HT-29 (cell line): Measurements from ENCODE around the gene BCAS3. TPM values are rescaled to one million over a fixed set of nuclear protein-coding genes. Genes with fewer than 3 reads are reported as not detected.
"Not testable (repeated sequence)": the region's sequence is repeated elsewhere in the genome, so short reads cannot be mapped to it uniquely, and the experiment has no call there.

ENCODE experiments used
- DNase-seq: peaks from one replicate; pipeline ENCODE4 v3.0.0-alpha.2; 2015; ENCODE audit warnings: low spot score
- total RNA-seq: library from RNA; depleted of rRNA; stranded (reverse); fragments of >200 nt; shearing (Covaris generic); gene quantifications from 2 replicates; pipeline ENCODE4 v1.2.3, GENCODE V29; 2014

BCAS3 gene
- total RNA-seq, 1 experiment from 2014 or later: 10.2 TPM

GRCh38 chr17:60934723-60935122 is 257.1 kb downstream of the BCAS3 start:
- DNase-seq: no peak

GRCh38 chr17:60935991-60936390 is 258.3 kb downstream of the BCAS3 start:
- not testable (repeated sequence) for DNase-seq

GRCh38 chr17:60939318-60939717 is 261.7 kb downstream of the BCAS3 start:
- no peak for DNase-seq

GRCh38 chr17:60941028-60941427 is 263.4 kb downstream of the BCAS3 start:
- DNase-seq: no peak

- no peak for DNase-seq
Measured at GRCh38 chr17:60941571-60941970, 263.9 kb downstream of the BCAS3 start.

- no peak for DNase-seq
Measured at GRCh38 chr17:60944751-60945150, 267.1 kb downstream of the BCAS3 start.

- no peak for DNase-seq
Measured at GRCh38 chr17:60947100-60947499, 269.4 kb downstream of the BCAS3 start.

GRCh38 chr17:60947543-60947942 is 269.9 kb downstream of the BCAS3 start:
- DNase-seq: no peak

GRCh38 chr17:60952747-60953146 is 275.1 kb downstream of the BCAS3 start:
- DNase-seq: no peak

- no peak for DNase-seq
Measured at GRCh38 chr17:60959011-60959410, 281.4 kb downstream of the BCAS3 start.

GRCh38 chr17:60959696-60960095 is 282.0 kb downstream of the BCAS3 start:
- no peak for DNase-seq

GRCh38 chr17:60960398-60961065 is 282.9 kb downstream of the BCAS3 start:
- no peak for DNase-seq

- DNase-seq: no peak
Measured at GRCh38 chr17:60964160-60964559, 286.5 kb downstream of the BCAS3 start.

- DNase-seq: no peak
Measured at GRCh38 chr17:60968266-60968665, 290.6 kb downstream of the BCAS3 start.

- no peak for DNase-seq
Measured at GRCh38 chr17:60969500-60970037, 291.9 kb downstream of the BCAS3 start.

- DNase-seq: no peak
Measured at GRCh38 chr17:60970741-60971140, 293.1 kb downstream of the BCAS3 start.

GRCh38 chr17:60971515-60972369 is 294.1 kb downstream of the BCAS3 start:
- DNase-seq: peak; percentile 61

- not testable (repeated sequence) for DNase-seq
Measured at GRCh38 chr17:60976861-60977260, 299.2 kb downstream of the BCAS3 start.

- no peak for DNase-seq
Measured at GRCh38 chr17:60989379-60989778, 311.7 kb downstream of the BCAS3 start.

- no peak for DNase-seq
Measured at GRCh38 chr17:60989846-60990245, 312.2 kb downstream of the BCAS3 start.

GRCh38 chr17:60993497-60993896 is 315.8 kb downstream of the BCAS3 start:
- DNase-seq: no peak

- no peak for DNase-seq
Measured at GRCh38 chr17:60995680-60996079, 318.0 kb downstream of the BCAS3 start.

- DNase-seq: peak; percentile 28
Measured at GRCh38 chr17:61000911-61001310, 323.3 kb downstream of the BCAS3 start.
